GM12878 (cell line): Measurements from ENCODE around the gene DDX51. TPM values are rescaled to one million over a fixed set of nuclear protein-coding genes. Genes with fewer than 3 reads are reported as not detected.
A peak's percentile ranks its signal among the peaks of the same experiment; 100 is the strongest.

ENCODE experiments used
- ATAC-seq: fragments of 200-7000 bp; cut with Tn5 transposase; 3 replicates; pipeline ENCODE4 v1.9.1; 2020; ENCODE audit warnings: mild to moderate bottlenecking, moderate library complexity
- BruUV-seq: library from RNA; stranded (reverse); fragments of 400-500 nt; replicated peaks from 2 replicates; lab custom pipeline; 2021; lab: Mats Ljungman, UMichigan
- CTCF ChIA-PET: fragments of 300-600 bp; sonication (Branson Sonifier 250); formaldehyde crosslinking; extraction: SDS; loops from one replicate; lab custom pipeline; 2021; ENCODE audit warnings: inconsistent platforms; lab: Yijun Ruan, JAX
- POLR2A ChIA-PET: fragments of 350-600 bp; formaldehyde crosslinking; extraction: SDS; loops from one replicate; lab custom pipeline; 2021; ENCODE audit warnings: inconsistent platforms; lab: Charles Lee
- RAD21 ChIA-PET: fragments of 300-600 bp; sonication (Branson Sonifier 250); formaldehyde crosslinking; loops from one replicate; lab custom pipeline; 2023; ENCODE audit warnings: antibody characterized with exemption; ENCODE audit not compliant: unreplicated experiment; lab: Charles Lee
- SMC1A ChIA-PET: fragments of 300-600 bp; sonication (Branson Sonifier 250); formaldehyde crosslinking; loops from one replicate; lab custom pipeline; 2023; ENCODE audit not compliant: unreplicated experiment, uncharacterized antibody; lab: Charles Lee
- DNase-seq: peaks from one replicate; pipeline ENCODE4 v3.0.0-alpha.2; 2011; ENCODE audit warnings: low read depth, low spot score
- FAIRE-seq: peaks from 3 replicates; lab custom pipeline; 2011; peaks lifted over from hg19 to GRCh38; lab: Jason Lieb, UNC
- H2AFZ ChIP-seq: 2 replicates; pipeline ENCODE4 v1.6.0; 2011; ENCODE audit warnings: low read depth, low read length, control low read depth; ENCODE audit not compliant: control insufficient read depth
- H3K27ac ChIP-seq: 2 replicates; pipeline ENCODE4 v1.5.1; 2011; ENCODE audit warnings: control low read depth; ENCODE audit not compliant: control insufficient read depth, insufficient read depth
- H3K27me3 ChIP-seq, 2 experiments: replicated peaks in 1 of 2; 2 replicates each; pipeline versions ENCODE4 v1.6.0 to v1.6.1; 2011; ENCODE audit warnings: low read length in 1 of 2; ENCODE audit not compliant: control insufficient read depth in 2 of 2, insufficient read depth in 2 of 2
- H3K36me3 ChIP-seq, 2 experiments: 2 replicates each; pipeline ENCODE4 v1.5.1; 2011; ENCODE audit warnings: low read length in 1 of 2; ENCODE audit not compliant: control insufficient read depth in 2 of 2, insufficient read depth in 2 of 2
- H3K4me1 ChIP-seq: 2 replicates; pipeline ENCODE4 v1.6.1; 2011; ENCODE audit warnings: mild to moderate bottlenecking, low read length, moderate library complexity, mixed read lengths; ENCODE audit not compliant: control insufficient read depth, insufficient read depth
- H3K4me2 ChIP-seq: 2 replicates; pipeline ENCODE4 v1.6.0; 2011; ENCODE audit warnings: control low read depth; ENCODE audit not compliant: control insufficient read depth, insufficient read depth
- H3K4me3 ChIP-seq: fragments of 200-600 bp; sonication (generic); 2 replicates; pipeline ENCODE4 v1.5.1; 2016
- H3K79me2 ChIP-seq: 2 replicates; pipeline ENCODE4 v1.6.0; 2011; ENCODE audit warnings: low read length; ENCODE audit not compliant: control insufficient read depth, insufficient read depth
- H3K9ac ChIP-seq: 2 replicates; pipeline ENCODE4 v1.8.0; 2011; ENCODE audit warnings: low read length, control low read depth, mixed read lengths; ENCODE audit not compliant: control insufficient read depth, insufficient read depth
- H3K9me3 ChIP-seq: replicated peaks from 3 replicates; pipeline ENCODE4 v1.5.1; 2011; ENCODE audit warnings: mild to moderate bottlenecking, low read length; ENCODE audit not compliant: control insufficient read depth, insufficient read depth
- H4K20me1 ChIP-seq: 2 replicates; pipeline ENCODE4 v1.6.0; 2011; ENCODE audit not compliant: control insufficient read depth, insufficient read depth
- CREM ChIP-seq: IDR thresholded peaks from 2 replicates; pipeline ENCODE4 v1.6.1; 2014; ENCODE audit warnings: antibody characterized with exemption, low read depth
- FOXM1 ChIP-seq: IDR thresholded peaks from 2 replicates; pipeline ENCODE4 v1.6.1; 2012; ENCODE audit warnings: low read depth, mild to moderate bottlenecking, inconsistent platforms, low read length, moderate library complexity
- RAD51 ChIP-seq: fragments of 450-650 bp; IDR thresholded peaks from 2 replicates; pipeline ENCODE4 v1.6.1; 2016; ENCODE audit warnings: moderate library complexity, mild to moderate bottlenecking, inconsistent platforms
- REST ChIP-seq: IDR thresholded peaks from 2 replicates; pipeline ENCODE4 v1.6.1; 2012; ENCODE audit warnings: mild to moderate bottlenecking, low read depth, low read length
- YY1 ChIP-seq: IDR thresholded peaks from 2 replicates; pipeline ENCODE4 v1.6.1; 2011; ENCODE audit warnings: low read depth, mild to moderate bottlenecking, low read length
- ZNF24 ChIP-seq: fragments of 450-650 bp; IDR thresholded peaks from 2 replicates; pipeline ENCODE4 v1.6.1; 2017; ENCODE audit warnings: antibody characterized with exemption, mild to moderate bottlenecking
- WGBS: methylation state at CpG from one replicate; pipeline ENCODE4 v1.1.6; 2016; ENCODE audit warnings: low lambda C conversion rate; ENCODE audit not compliant: insufficient replicate concordance, insufficient coverage; ENCODE audit errors: missing lambda C conversion rate; 5-methylcytosine and 5-hydroxymethylcytosine counted together
- in situ Hi-C: fragments of 300-500 bp; cut with MboI; formaldehyde crosslinking; loops from 9 replicates; pipeline ENCODE4 v1.14.3; 2018; ENCODE audit warnings: mixed read lengths
- intact Hi-C: fragments of 100-400 bp; cut with micrococcal nuclease; formaldehyde crosslinking; loops from one replicate; pipeline ENCODE4 v1.14.2; 2022; ENCODE audit not compliant: unreplicated experiment
- polyA plus RNA-seq, 11 experiments: library from polyadenylated mRNA; depleted of rRNA in 4 of 11; unstranded in 6 of 11; stranded (reverse) in 5 of 11; fragments of >200 nt; fragmentation: Nextera tagmentation in 4 of 11; fragmentation: Illumina TruSeq in 1 of 11; extraction: Ambion mirVana in 4 of 11; extraction: Trizol in 1 of 11; gene quantifications; 1 replicate in 1 of 11; 2 replicates in 10 of 11; pipeline versions ENCODE4 v1.2.1 to v1.2.3, GENCODE V29; 2011 to 2016; ENCODE audit warnings: inconsistent platforms in 2 of 11, missing spikeins in 2 of 11, low read depth in 1 of 11
- total RNA-seq, 4 experiments: library from RNA; depleted of rRNA in 3 of 4; stranded (reverse); fragments of >200 nt in 3 of 4; fragmentation: Illumina TruSeq in 1 of 4; extraction: Trizol in 1 of 4; gene quantifications; 2 replicates each; pipeline versions ENCODE4 v1.2.1 to v1.2.3, GENCODE V29; 2013 to 2021
- TF ChIP-seq, protein P1 (sequence below): fragments of 450-650 bp; IDR thresholded peaks from 2 replicates; pipeline ENCODE4 v1.6.1; 2017; ENCODE audit warnings: mild to moderate bottlenecking
- TF ChIP-seq, protein P2 (sequence below): fragments of 450-650 bp; IDR thresholded peaks from 2 replicates; pipeline ENCODE4 v1.6.1; 2018; ENCODE audit warnings: mild to moderate bottlenecking, low read depth, moderate library complexity; ENCODE audit not compliant: partially characterized antibody
- TF ChIP-seq, protein P3 (sequence below): IDR thresholded peaks from 2 replicates; pipeline ENCODE4 v1.6.1; 2011; ENCODE audit warnings: low read depth, low read length, improper control_type of control experiment, borderline replicate concordance

Gene DDX51
- total and polyA plus RNA-seq, 10 of the 15 experiments (the other 5 are each of a cell fraction or from before 2014, with no cell fraction given): 0.97 to 29.1 (median 9.8) TPM

GRCh38 chr12:132159555-132160003 lies 15.5 kb upstream of the DDX51 start (continued):
- TF ChIP-seq RAD51 (no peak), YY1 (no peak), REST (no peak)

DNA sequence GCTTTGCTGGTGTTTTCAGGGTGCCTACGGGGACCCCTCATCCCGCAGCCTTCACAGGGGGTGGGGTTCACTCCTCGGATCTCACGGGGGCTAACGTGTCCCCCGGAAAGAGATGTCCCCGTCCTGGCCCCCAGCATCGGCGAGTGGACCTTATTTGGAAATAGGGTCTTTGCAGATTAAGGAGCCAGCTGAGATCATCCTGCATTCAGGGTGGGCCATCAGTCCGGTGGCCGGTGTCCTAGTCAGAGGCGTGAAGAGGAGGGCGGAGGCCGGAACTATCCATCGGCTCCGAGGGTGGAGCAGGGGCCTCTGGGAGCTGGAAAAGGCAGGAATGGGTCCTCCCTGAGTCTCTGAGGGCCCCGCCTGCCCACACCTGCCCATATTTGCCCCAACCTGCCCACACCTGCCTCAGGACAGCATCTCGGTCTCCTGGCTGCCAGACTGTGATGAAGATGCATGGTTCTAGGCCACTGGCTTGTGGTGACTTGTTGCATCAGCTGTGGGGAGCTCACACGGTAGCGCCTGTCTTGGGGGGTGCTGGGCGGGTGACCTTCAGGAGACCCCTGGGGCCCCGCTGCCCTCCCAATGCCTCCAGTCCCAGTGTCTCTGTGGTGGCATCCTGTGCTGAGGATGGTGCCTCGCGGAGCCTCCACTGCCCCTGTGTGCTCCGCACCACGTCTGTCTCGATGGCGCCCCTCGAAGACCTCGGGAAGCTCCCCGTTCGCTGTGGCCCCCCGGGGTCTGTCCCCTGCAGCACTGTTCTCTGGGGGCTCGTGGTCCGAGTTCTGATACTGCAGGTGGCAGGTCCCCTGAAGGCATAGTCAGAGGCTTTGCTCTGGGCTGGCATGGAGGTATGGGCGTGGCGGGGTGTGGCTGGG lies 14.8 kb upstream of the DDX51 start:
- DNase-seq (no peak), FAIRE-seq (no peak), ATAC-seq (no peak)
- no peaks in the 10 kb centered on the region for H3K79me2 ChIP-seq
- CTCF ChIA-PET: no interaction called here
- TF ChIP-seq, protein P1, sequence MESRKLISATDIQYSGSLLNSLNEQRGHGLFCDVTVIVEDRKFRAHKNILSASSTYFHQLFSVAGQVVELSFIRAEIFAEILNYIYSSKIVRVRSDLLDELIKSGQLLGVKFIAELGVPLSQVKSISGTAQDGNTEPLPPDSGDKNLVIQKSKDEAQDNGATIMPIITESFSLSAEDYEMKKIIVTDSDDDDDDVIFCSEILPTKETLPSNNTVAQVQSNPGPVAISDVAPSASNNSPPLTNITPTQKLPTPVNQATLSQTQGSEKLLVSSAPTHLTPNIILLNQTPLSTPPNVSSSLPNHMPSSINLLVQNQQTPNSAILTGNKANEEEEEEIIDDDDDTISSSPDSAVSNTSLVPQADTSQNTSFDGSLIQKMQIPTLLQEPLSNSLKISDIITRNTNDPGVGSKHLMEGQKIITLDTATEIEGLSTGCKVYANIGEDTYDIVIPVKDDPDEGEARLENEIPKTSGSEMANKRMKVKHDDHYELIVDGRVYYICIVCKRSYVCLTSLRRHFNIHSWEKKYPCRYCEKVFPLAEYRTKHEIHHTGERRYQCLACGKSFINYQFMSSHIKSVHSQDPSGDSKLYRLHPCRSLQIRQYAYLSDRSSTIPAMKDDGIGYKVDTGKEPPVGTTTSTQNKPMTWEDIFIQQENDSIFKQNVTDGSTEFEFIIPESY: 0 out of 2 replicates have a peak, but pooled peaks have one; percentile 29
- TF ChIP-seq ZNF24: no peak
- TF ChIP-seq, protein P2, sequence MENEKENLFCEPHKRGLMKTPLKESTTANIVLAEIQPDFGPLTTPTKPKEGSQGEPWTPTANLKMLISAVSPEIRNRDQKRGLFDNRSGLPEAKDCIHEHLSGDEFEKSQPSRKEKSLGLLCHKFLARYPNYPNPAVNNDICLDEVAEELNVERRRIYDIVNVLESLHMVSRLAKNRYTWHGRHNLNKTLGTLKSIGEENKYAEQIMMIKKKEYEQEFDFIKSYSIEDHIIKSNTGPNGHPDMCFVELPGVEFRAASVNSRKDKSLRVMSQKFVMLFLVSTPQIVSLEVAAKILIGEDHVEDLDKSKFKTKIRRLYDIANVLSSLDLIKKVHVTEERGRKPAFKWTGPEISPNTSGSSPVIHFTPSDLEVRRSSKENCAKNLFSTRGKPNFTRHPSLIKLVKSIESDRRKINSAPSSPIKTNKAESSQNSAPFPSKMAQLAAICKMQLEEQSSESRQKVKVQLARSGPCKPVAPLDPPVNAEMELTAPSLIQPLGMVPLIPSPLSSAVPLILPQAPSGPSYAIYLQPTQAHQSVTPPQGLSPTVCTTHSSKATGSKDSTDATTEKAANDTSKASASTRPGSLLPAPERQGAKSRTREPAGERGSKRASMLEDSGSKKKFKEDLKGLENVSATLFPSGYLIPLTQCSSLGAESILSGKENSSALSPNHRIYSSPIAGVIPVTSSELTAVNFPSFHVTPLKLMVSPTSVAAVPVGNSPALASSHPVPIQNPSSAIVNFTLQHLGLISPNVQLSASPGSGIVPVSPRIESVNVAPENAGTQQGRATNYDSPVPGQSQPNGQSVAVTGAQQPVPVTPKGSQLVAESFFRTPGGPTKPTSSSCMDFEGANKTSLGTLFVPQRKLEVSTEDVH: no peak
- TF ChIP-seq, protein P3, sequence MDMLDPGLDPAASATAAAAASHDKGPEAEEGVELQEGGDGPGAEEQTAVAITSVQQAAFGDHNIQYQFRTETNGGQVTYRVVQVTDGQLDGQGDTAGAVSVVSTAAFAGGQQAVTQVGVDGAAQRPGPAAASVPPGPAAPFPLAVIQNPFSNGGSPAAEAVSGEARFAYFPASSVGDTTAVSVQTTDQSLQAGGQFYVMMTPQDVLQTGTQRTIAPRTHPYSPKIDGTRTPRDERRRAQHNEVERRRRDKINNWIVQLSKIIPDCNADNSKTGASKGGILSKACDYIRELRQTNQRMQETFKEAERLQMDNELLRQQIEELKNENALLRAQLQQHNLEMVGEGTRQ: no peak
- TF ChIP-seq FOXM1: no peak
- TF ChIP-seq CREM: no peak
- SMC1A ChIA-PET: no interaction called here
- intact Hi-C loops (no loop called here), in situ Hi-C loops (no loop called here)
- H3K36me3 ChIP-seq: peaks cover 3 to 7% of the 10 kb centered on the region in 2 experiments
- no peaks in the 10 kb centered on the region for H4K20me1 ChIP-seq
- 90% methylated on average over 31 of the region's 37 CpGs for WGBS
- peaks cover 8% of the 10 kb centered on the region for H3K9me3 ChIP-seq
- H3K27ac ChIP-seq: no peak overlapping the region
- H3K9ac ChIP-seq: no peak overlapping the region
- no TSS peak for BruUV-seq
- no peaks in the 10 kb centered on the region for H3K27me3 ChIP-seq
- H3K4me3 ChIP-seq: no peak overlapping the region
- RAD21 ChIA-PET: no interaction called here
- no peaks in the 10 kb centered on the region for H3K4me1 ChIP-seq
- H3K4me2 ChIP-seq: no peak overlapping the region
- H2AFZ ChIP-seq: no peak overlapping the region
- POLR2A ChIA-PET: no interaction called here
